NOMO-1 treated with DMSO at 0.1 percent for 48 hours (cell line): ENCODE results near the gene GSS.

Source experiments
- DNase-seq: peaks from one replicate; lab custom pipeline; 2025; ENCODE audit not compliant: unreplicated experiment; lab: John Stamatoyannopoulos, UW

GSS gene

DNA sequence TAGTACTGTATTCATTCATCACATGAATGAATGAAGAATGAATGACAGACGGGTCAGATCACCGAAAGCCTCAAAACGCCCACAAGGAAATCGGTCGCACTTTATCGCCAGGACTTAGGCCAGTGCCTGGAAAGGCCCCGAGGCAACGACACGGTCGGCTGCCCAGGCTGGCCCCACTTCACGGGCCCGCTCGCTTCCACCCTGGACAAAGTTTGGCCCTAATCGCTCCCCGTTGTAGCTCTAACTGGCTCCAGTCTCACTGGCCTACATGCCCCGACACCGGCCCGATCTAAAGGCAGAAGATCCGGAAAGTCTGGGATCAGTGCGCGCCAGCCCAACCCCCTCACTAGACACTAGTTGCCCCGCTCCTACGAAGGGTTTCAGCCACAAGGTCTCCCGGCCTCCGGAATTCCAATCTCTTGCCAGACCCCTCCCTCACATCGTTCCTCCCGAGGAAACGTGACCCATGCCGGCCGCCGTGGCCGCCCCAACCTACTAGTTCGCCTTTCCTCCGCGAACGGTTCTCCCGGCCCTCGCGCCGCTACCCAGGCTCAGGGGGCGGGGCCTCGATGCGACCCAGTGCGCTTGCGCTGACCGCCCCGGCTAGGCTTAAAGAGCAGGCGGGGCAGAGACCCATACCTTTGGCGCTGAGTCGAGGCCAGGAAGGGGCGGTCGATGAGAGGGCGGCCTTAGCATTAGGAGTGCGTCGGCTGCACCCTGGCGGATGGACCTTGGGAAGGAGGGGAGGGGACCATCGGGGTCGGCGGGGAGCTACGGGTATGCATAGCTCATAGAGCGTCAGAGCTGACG, at the start of gene GSS, which contains the start of gene MYH7B:
Gene GSS, minus strand, starts transcription at position 576 of the 810 bp plus-strand sequence. CDS start 3,954 bp downstream, outside the sequence.
Gene MYH7B, plus strand, starts transcription at position 638 of the 810 bp plus-strand sequence. CDS start 22,138 bp downstream, outside the sequence.
- DNase-seq, result peak; percentile 94

DNA sequence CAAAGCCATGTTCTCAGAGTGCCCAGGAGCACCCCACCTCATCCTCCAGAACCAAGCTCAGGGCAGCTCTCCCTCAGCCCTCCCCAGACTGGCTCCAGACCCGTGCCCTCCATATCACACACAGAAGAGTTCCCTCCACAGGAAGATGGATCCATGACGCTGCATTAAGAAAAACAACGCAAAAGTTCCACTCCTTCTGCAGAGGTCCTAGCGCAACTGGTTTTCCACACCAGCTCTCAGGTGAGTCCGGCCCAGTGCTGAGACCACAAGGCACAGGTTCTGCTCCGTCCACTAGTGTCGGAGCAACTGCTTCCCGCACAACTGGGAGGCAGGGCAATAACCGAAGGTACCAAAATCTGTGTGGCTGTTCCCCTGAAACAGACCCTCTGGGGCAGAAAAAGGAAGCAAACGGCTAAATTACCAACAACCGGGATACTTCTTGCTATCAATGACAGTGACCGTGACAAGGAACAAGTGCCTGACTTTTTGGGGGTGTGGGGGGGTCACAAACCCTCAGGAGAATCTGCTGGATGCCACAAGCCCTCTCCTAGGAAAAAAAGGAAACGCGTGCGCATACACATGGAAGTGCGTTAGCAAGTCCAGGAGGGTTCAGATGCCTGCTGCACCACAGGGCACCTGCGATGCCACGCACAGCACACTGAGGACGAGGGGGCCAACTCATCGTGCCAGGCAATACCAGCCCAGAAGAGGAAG, 49.3 kb upstream of the GSS start:
- no peak for DNase-seq

DNA sequence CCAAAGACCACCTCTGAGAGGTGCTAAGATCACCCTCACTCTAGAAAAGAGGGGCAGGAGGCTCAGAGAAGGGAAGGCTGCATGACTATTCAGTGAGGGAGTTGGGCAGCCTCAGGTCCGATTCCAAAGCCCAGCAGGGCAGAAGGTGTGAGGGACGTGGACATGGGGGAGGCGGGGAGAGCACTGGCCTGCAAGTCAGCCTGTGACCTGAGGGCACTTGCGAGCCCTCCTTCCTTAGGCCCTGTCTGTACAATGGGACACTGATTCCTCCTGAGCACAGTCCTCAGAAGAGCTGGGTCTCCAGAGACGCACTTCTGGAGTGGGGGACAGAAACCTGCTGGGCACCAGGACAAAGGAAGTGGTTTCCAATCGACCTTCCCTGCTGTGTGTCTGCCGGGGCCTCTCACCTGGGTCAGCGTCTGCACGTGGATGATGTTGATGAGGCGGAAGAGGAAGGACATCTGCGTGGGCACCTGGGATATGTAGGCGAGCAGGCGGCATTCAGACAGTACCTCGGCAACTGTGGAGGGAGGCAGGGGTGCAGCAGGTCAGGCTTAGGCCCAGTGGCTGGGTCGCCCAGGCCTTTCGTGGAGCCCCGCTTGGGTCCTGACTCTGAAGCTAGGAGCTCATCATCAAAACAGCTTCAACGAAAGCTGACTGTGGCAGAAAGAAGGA, 48.6 kb upstream of the GSS start:
- no peak for DNase-seq

DNA sequence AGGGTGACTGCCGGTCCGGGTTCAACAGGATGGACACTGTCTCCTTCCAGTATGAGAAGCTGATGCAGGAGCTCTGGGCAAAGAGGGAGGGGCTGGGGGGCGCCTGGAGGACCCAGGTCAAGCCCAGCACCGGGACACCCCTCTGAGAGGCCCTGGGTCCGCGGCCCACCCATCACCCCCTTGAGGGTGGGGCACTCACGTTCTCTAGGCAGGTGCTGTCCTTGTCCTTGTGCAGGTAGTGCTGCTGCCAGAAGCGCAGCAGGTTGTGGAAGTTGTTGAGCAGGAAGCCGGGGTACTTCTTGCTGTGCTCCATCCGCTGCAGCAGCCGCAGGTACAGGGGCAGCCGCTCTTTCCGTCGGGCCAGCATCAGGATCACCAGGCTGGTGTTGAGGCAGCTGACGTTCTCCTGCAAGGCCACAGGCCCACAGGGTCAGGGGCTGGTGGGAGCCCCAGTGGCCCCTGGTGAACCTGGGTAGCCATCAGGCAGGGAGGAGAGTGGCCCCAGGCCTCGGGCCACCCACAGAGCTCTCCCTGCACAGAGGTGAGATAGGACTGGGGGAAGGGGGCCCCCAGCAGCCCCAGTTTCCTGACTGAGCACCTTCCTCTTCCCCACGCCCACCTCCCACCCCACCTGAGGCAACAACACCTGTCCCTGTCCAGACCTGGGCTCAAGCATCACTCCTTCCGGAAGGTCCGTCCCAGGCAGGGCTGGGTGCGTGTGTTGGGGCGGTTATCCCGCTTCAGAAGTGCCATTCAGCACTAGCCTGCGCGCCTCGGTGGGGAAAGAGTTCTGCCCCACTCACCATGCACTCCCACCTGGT, 47.8 kb upstream of the GSS start:
- no peak for DNase-seq

DNA sequence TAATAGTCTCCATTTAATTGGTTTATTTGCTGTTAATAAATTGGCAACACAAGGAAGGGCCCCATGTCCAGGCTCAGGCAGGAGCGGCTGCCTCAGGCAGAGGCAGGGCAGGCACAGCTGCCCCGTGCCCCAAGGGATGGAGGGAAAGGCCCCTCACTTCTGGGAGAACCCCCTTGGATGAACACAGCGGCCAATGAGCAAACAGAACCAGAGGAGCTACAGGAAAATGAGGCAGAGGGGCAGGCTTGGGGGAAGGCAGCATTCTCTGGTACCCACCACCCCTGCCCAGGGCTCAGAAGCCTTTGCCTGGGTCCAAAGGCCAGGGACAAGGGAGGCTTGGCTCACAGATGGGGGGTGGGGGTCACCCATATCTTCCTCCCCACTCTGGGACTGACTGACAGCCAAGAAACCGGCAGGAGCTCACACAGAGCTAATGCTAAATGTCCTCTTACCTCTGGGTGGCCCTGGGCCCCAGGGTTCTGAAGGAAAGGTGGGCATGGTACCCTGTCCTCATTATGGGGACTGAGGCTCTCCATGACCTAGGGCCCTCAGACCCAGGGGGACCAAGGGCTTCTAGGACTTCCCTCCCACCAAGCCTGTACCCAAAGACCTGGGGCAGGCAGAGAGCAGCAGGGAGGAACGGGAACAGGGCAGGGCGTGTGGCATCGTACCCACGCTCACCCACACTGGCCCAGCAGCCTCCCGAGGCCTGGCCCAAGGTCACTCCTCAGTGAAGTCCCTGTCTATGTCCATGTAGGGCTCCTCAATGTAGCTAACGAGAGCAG, 47.0 kb upstream of the GSS start:
- DNase-seq, result no peak

DNA sequence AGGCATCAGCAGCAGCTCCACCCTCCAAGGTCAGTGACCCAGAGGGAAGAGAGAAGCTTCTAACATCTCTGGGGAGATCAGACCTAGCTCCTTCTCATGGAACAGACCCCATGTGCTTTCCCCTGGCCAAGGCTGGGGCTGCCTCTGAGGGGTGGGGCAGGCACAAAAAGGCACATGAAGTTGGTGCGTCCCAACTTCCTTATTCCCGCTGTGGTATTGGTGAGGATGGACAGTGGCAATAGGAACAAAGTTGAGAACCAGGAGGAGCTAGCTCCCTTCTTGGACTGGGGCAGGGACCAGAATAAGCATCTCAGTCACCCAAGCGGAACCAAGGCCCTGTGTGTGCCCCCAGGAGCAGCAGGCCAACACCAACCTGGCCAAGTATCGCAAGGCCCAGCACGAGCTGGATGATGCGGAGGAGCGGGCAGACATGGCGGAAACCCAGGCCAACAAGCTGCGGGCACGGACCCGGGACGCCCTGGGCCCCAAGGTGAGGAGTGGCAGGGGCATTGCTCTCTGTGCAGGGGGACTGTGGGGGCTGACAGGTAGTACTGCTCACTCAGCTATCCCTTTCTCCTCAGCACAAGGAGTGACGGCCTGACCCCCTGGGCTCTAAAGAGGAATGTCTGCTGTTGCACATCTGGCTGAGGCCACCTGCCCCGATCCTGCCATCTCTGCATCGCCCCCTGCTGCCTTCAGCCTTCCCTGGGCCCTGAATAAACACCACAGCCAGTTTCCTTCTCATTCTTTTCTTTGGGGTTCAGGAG, 46.2 kb upstream of the GSS start:
- DNase-seq, result no peak

DNA sequence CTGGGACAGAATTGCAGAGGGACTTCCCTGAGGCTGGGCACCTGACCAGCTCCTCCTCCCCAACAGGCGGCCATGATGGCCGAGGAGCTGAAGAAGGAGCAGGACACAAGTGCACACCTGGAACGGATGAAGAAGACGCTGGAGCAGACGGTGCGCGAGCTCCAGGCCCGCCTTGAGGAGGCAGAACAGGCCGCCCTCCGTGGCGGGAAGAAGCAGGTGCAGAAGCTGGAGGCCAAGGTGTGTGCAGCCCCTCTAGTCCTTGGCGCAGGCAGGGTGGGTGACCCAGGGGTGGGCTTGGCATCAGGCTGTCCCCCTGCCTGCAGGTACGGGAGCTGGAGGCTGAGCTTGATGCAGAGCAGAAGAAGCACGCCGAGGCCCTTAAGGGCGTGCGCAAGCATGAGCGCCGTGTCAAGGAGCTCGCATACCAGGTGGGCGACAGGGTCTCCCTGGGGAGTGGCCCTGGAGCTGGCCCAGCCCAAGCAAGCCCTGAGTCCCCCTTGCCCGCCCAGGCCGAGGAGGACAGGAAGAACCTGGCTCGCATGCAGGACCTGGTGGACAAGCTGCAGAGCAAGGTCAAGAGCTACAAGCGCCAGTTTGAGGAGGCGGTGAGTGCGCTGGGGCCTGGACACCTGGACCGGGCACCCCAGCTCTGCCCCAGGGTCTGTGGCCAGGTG, 45.5 kb upstream of the GSS start:
- DNase-seq, result no peak

DNA sequence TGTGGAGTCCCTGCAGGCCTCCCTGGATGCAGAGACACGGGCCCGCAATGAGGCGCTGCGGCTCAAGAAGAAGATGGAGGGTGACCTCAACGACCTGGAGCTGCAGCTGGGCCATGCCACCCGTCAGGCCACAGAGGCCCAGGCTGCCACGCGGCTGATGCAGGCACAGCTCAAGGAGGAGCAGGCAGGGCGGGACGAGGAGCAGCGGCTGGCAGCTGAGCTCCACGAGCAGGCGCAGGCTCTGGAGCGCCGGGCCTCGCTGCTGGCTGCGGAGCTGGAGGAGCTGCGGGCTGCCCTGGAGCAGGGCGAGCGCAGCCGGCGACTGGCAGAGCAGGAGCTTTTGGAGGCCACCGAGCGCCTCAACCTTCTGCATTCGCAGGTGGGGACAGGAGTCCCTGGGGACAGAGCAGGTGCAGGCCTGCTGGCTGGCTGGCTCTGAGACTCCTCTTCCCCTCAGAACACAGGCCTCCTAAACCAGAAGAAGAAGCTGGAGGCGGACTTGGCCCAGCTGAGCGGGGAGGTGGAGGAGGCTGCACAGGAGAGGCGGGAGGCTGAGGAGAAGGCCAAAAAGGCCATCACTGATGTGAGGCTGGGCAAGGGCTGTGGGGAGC, 44.8 kb upstream of the GSS start:
- no peak for DNase-seq

DNA sequence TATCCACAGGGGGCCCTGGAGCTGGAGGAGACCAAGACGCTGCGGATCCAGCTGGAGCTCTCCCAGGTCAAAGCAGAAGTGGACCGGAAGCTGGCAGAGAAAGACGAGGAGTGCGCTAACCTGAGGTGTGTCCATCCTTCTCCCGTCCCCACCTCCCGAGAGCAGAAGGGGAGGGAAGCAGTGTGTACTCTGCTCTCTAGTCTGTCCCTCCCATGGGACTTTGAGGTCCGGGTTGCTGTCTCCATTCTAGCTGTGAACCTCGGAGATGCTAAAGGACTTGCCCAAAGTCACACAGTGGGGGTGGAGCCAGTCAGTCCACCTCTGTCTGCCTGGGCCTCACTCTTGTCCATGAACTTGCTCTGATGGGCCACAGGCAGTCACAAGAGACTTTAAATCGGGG, 44.2 kb upstream of the GSS start:
- DNase-seq, result no peak

DNA sequence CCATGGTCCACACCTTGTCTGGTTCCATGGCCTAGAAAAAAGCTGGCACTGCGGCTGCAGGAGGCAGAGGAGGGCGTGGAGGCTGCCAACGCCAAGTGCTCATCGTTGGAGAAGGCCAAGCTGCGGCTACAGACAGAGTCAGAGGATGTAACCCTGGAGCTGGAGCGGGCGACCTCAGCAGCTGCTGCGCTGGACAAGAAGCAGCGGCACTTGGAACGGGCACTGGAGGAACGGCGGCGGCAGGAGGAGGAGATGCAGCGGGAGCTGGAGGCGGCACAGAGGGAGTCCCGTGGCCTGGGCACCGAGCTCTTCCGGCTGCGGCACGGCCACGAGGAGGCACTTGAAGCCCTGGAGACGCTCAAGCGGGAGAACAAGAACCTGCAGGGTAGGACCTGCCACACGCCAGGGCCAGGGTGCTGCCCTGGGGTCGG, 43.4 kb upstream of the GSS start:
- DNase-seq, result no peak

DNA sequence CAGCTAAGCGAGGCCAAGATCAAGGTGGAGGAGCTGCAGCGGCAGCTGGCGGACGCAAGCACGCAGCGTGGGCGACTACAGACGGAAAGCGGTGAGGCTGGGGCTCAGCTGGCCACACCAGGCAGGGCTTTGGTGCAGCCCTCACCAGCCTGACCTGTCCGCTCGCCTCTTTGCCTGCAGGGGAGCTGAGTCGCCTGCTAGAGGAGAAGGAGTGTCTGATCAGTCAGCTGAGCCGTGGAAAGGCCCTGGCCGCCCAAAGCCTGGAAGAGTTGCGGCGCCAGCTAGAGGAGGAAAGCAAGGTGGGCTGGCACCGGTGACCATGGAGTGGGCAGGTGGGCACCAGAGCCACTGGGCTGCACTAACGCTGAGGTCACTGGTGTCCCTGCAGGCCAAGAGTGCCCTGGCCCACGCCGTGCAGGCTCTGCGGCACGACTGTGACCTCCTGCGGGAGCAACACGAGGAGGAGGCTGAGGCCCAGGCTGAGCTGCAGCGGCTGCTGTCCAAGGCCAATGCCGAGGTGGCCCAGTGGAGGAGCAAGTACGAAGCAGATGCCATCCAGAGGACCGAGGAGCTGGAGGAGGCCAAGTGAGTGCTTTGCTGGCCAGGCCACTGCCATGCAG, 42.8 kb upstream of the GSS start:
- no peak for DNase-seq

DNA sequence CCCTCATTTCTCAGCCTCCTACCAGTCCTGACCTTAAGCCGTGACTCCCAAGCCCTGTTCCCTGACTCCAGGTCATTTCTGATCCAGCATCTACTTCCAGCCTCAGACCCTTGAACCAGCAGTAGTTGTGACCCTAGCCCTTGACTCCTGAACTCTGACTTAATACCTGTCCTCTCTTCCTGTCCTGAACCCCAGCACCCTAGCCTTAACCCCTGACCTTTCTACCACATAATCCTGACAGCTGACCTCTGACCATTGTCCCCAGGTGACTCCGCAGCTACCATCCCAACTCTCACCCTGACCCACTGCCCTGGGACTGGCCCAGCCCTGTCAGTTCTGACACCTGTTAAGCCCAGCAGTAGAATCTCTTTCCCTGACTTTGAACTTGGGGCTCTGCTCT, 42.2 kb upstream of the GSS start:
- DNase-seq, result no peak

DNA sequence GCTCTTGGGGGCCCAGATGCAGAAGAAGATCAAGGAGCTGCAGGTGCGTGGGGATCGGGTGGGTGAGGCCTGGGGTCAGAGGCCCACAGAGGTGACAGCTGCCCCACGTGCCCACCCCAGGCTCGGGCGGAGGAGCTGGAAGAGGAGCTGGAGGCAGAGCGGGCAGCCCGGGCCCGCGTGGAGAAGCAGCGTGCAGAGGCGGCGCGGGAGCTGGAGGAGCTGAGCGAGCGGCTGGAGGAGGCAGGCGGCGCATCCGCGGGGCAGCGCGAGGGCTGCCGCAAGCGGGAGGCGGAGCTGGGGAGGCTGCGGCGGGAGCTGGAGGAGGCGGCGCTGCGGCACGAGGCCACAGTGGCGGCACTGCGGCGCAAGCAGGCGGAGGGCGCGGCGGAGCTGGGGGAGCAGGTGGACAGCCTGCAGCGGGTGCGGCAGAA, 41.5 kb upstream of the GSS start:
- DNase-seq, result no peak

DNA sequence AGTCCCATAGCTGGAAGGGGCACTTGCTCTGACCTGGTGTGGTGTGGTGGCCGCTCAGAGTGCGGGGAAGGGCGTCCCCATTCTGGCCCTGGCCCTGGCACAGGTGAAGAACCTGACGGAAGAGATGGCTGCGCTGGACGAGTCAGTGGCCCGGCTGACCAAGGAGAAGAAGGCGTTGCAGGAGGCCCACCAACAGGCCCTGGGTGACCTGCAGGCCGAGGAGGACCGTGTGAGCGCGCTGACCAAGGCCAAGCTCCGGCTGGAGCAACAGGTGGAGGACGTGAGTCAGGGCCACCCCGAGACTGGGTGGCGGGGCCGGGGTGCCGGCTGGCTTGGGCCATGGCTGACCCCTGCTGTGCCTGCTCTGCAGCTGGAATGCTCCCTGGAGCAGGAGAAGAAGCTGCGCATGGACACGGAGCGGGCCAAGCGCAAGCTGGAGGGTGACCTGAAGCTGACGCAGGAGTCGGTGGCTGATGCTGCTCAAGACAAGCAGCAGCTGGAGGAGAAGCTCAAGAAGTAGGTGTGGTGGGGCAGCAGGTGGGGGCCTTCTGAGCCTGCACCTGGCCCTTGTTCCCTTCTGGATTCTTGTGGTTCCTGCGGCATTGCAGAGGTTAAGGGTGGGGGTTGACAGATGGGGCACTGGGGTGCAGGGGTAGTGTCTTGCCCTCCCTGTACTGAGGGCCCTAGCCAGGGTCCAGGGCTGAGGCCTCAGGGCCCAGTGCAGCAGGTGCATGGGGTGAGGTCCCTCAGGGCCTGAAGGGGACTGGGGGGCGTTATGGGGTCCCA, 40.8 kb upstream of the GSS start:
- no peak for DNase-seq

DNA sequence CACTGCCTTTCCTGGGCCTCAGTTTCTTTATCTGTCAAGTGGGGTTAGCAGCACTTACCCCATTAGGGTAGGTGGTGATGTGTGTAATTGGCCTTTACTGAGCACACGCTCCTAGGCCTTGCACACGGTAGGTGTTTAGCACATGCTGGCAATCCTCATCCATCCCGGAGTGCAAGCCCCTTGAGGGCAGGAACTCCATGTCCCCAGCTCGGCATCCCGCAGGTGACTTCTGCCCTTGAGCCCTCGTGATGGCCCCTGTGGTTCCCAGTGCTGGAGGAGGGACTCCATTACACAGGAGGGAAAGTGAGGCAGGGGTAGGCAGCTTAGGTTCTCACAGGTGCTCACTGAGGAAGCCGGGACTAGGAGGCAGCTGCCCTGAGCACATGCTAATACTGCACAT, 40.1 kb upstream of the GSS start:
- no peak for DNase-seq

DNA sequence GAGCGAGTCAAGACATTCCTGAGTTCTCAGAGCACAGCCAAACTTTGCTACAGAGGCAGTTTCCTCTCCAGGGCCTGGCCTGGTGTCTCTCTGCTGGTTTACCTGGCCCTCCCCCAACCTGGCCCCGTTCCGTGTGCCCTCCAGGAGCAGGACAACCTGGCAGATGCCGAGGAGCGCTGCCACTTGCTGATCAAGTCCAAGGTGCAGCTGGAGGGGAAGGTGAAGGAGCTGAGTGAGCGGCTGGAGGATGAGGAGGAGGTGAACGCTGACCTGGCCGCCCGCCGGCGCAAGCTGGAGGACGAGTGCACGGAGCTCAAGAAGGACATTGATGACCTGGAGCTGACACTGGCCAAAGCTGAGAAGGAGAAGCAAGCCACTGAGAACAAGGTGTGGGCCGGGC, 39.6 kb upstream of the GSS start:
- DNase-seq, result no peak

DNA sequence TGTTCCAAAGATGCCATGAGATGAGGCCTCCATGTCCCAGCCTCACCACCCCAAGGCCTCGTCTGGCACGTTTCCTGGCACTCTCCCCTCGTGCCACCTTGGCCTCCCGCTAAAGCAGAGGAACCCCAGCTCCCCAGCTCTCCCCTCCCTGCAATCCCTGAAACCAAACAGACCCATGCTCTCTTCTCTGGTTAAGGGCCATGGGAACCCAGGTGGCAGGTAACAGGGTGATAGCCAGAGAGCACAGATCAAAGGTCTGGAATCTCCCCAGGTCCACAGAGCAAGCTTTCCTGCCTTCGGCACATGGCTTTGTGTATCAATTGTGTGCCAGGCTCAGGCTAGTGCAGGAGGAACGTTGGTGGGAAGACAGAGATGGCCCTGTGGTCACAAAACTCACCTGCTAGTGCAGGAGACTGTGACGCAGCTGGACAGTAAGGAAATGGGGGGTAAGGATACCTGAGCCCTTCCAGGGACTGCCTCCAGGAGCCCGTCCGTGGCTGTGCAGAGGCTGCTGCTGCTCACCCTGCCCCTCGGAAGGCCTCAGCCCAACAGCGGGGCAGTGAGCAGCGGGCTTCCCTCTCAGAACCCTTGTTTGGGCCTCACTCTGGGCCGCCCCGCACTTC, 39.0 kb upstream of the GSS start:
- no peak for DNase-seq
